ENCODE results near the gene SORCS2.

Gene SORCS2

GRCh38 chr4:7460566-7460965, 268.2 kb downstream of the SORCS2 start:
- DNase-seq = no peak

GRCh38 chr4:7461230-7461629, 268.9 kb downstream of the SORCS2 start:
- DNase-seq = no peak

GRCh38 chr4:7462509-7462971, 270.2 kb downstream of the SORCS2 start:
- DNase-seq = no peak

- no peak for DNase-seq
Observed at GRCh38 chr4:7463566-7464258, 271.4 kb downstream of the SORCS2 start.

GRCh38 chr4:7464259-7464655, 271.9 kb downstream of the SORCS2 start:
- DNase-seq = no peak

- no peak for DNase-seq
Observed at GRCh38 chr4:7465017-7465416, 272.7 kb downstream of the SORCS2 start.

- DNase-seq = no peak
Observed at GRCh38 chr4:7466215-7466614, 273.9 kb downstream of the SORCS2 start.

GRCh38 chr4:7466904-7467303, 274.6 kb downstream of the SORCS2 start:
- no peak for DNase-seq

GRCh38 chr4:7467471-7467870, 275.1 kb downstream of the SORCS2 start:
- no peak for DNase-seq

GRCh38 chr4:7469023-7469422, 276.7 kb downstream of the SORCS2 start:
- DNase-seq = no peak

GRCh38 chr4:7470111-7470510, 277.8 kb downstream of the SORCS2 start:
- DNase-seq = no peak

- DNase-seq = no peak
Observed at GRCh38 chr4:7470522-7471128, 278.3 kb downstream of the SORCS2 start.

GRCh38 chr4:7472442-7473013, 280.2 kb downstream of the SORCS2 start:
- no peak for DNase-seq

- DNase-seq = no peak
Observed at GRCh38 chr4:7473081-7473480, 280.7 kb downstream of the SORCS2 start.

- no peak for DNase-seq
Observed at GRCh38 chr4:7474320-7474719, 282.0 kb downstream of the SORCS2 start.

GRCh38 chr4:7475207-7475606, 282.9 kb downstream of the SORCS2 start:
- no peak for DNase-seq

GRCh38 chr4:7476820-7477219, 284.5 kb downstream of the SORCS2 start:
- no peak for DNase-seq

GRCh38 chr4:7477695-7478094, 285.4 kb downstream of the SORCS2 start:
- DNase-seq = no peak

GRCh38 chr4:7478665-7479064, 286.3 kb downstream of the SORCS2 start:
- DNase-seq = no peak

GRCh38 chr4:7480423-7480822, 288.1 kb downstream of the SORCS2 start:
- no peak for DNase-seq

GRCh38 chr4:7481227-7481626, 288.9 kb downstream of the SORCS2 start:
- no peak for DNase-seq

- DNase-seq = no peak
Observed at GRCh38 chr4:7485096-7485495, 292.8 kb downstream of the SORCS2 start.

- no peak for DNase-seq
Observed at GRCh38 chr4:7486101-7486500, 293.8 kb downstream of the SORCS2 start.

- DNase-seq = no peak
Observed at GRCh38 chr4:7487502-7487901, 295.2 kb downstream of the SORCS2 start.
